Neural progenitor cell (in vitro differentiated cells): ENCODE measurements around the gene CERS4. TPM values are rescaled to one million over a fixed set of nuclear protein-coding genes. Genes with fewer than 3 reads are reported as not detected.
"Not testable (repeated sequence)": the region's sequence is repeated elsewhere in the genome, so short reads cannot be mapped to it uniquely, and the experiment has no call there.

Experiments
- DNase-seq: peaks from one replicate; pipeline ENCODE4 v3.0.0-alpha.2; 2016; ENCODE audit warnings: low spot score
- H2AFZ ChIP-seq: fragments of 200-600 bp; sonication (generic); replicated peaks from 2 replicates; pipeline ENCODE4 v1.6.1; 2016; ENCODE audit warnings: antibody characterized with exemption
- H3F3A ChIP-seq: fragments of 200-600 bp; sonication (generic); 2 replicates; pipeline ENCODE4 v1.6.1; 2016; ENCODE audit warnings: antibody characterized with exemption, low read depth
- H3K27ac ChIP-seq: fragments of 200-600 bp; sonication (generic); 2 replicates; pipeline ENCODE4 v1.5.1; 2016; ENCODE audit warnings: mild to moderate bottlenecking
- H3K27me3 ChIP-seq: fragments of 200-600 bp; sonication (generic); 2 replicates; pipeline ENCODE4 v1.6.1; 2016; ENCODE audit warnings: mild to moderate bottlenecking, moderate library complexity
- H3K36me3 ChIP-seq: fragments of 200-600 bp; sonication (generic); 2 replicates; pipeline ENCODE4 v1.5.1; 2016
- H3K4me1 ChIP-seq: fragments of 200-600 bp; sonication (generic); 2 replicates; pipeline ENCODE4 v1.6.1; 2016; ENCODE audit warnings: mixed run types
- H3K4me2 ChIP-seq: fragments of 200-600 bp; sonication (generic); 2 replicates; pipeline ENCODE4 v1.6.1; 2016
- H3K4me3 ChIP-seq: fragments of 200-600 bp; sonication (generic); 2 replicates; pipeline ENCODE4 v1.5.1; 2016
- H3K79me2 ChIP-seq: fragments of 200-600 bp; sonication (generic); 2 replicates; pipeline ENCODE4 v1.6.1; 2016; ENCODE audit warnings: low read depth
- H3K9ac ChIP-seq: fragments of 200-600 bp; sonication (generic); 2 replicates; pipeline ENCODE4 v1.6.1; 2016
- H3K9me3 ChIP-seq: fragments of 200-600 bp; sonication (generic); 2 replicates; pipeline ENCODE4 v1.5.1; 2016; ENCODE audit warnings: low read depth
- H4K20me1 ChIP-seq: fragments of 200-600 bp; sonication (generic); 2 replicates; pipeline ENCODE4 v1.6.1; 2016; ENCODE audit warnings: low read depth
- H3K27ac Mint-ChIP-seq: 3 replicates; pipeline ENCODE4 v1.8.0; 2021; ENCODE audit warnings: mixed read lengths
- H3K27me3 Mint-ChIP-seq: 2 replicates; pipeline ENCODE4 v1.8.0; 2022; ENCODE audit warnings: low read depth, mild to moderate bottlenecking, inconsistent platforms, moderate library complexity, mixed read lengths; ENCODE audit not compliant: insufficient read depth
- H3K36me3 Mint-ChIP-seq: 3 replicates; pipeline ENCODE4 v1.8.0; 2021; ENCODE audit warnings: mixed read lengths
- H3K4me1 Mint-ChIP-seq: 3 replicates; pipeline ENCODE4 v1.8.0; 2021; ENCODE audit warnings: mixed read lengths
- H3K4me3 Mint-ChIP-seq: 3 replicates; pipeline ENCODE4 v1.8.0; 2021; ENCODE audit warnings: mild to moderate bottlenecking, moderate library complexity, mixed read lengths
- H3K9me3 Mint-ChIP-seq: 3 replicates; pipeline ENCODE4 v1.8.0; 2020; ENCODE audit warnings: mixed read lengths
- CTCF ChIP-seq: fragments of 200-600 bp; sonication (generic); IDR thresholded peaks from 2 replicates; pipeline ENCODE4 v1.5.1; 2017; ENCODE audit warnings: antibody characterized with exemption, mild to moderate bottlenecking
- EZH2 ChIP-seq: fragments of 200-600 bp; sonication (generic); IDR thresholded peaks from 2 replicates; pipeline ENCODE4 v1.6.1; 2017; ENCODE audit warnings: antibody characterized with exemption, mild to moderate bottlenecking, moderate library complexity
- EZH2phosphoT487 ChIP-seq: fragments of 200-600 bp; sonication (generic); IDR thresholded peaks from 2 replicates; pipeline ENCODE4 v1.6.1; 2017; ENCODE audit warnings: antibody characterized with exemption
- total RNA-seq: library from RNA; depleted of rRNA; stranded (reverse); fragments of >200 nt; gene quantifications from 2 replicates; pipeline ENCODE4 v1.2.3, GENCODE V29; 2015; ENCODE audit warnings: low replicate concordance

Gene CERS4
- total RNA-seq, 1 donor from 2014 or later, result 34.1 TPM

GRCh38 chr19:8214802-8215201 lies 5.6 kb downstream of the CERS4 start:
- DNase-seq, result no peak
- peaks cover 17% of the 10 kb centered on the region for H3F3A ChIP-seq
- Mint-ChIP-seq H3K4me3 (no peak overlapping the region), H3K27ac (no peak overlapping the region), H3K27me3 (peaks cover 4% of the 10 kb centered on the region), H3K36me3 (peaks cover 1% of the 10 kb centered on the region), H3K9me3 (no peaks in the 10 kb centered on the region), H3K4me1 (peaks cover 19% of the 10 kb centered on the region)
- peaks cover 70% of the 10 kb centered on the region for H3K79me2 ChIP-seq
- H3K27me3 ChIP-seq, result no peaks in the 10 kb centered on the region
- TF ChIP-seq EZH2, result no peak
- H3K9me3 ChIP-seq, result no peaks in the 10 kb centered on the region
- peaks cover 6% of the 10 kb centered on the region for H3K4me1 ChIP-seq
- no peak overlapping the region for H3K9ac ChIP-seq
- H3K4me3 ChIP-seq, result no peak overlapping the region
- H4K20me1 ChIP-seq, result peaks cover 61% of the 10 kb centered on the region
- H3K36me3 ChIP-seq, result no peaks in the 10 kb centered on the region
- H2AFZ ChIP-seq, result no peak overlapping the region
- H3K27ac ChIP-seq, result no peak overlapping the region
- H3K4me2 ChIP-seq, result no peak overlapping the region

DNA sequence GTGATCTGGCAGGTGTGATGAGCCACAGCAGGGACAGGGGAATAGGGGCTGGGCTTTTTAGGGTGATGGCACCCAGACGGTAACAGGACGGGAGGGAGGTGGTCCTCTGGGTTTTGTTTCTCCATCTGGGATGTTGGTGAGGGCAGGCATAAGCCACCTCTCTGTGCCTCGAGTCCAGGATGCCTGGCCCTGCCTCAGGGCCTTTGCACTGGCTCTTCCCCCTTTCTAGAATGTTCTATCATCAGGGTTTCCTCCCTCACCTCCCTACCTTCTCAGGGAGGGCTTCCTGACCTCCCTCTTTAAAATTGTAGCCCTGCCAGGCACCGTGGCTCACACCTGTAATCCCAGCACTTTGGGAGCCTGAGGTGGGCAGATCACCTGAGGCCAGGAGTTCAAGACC lies 6.6 kb downstream of the CERS4 start:
- TF ChIP-seq EZH2phosphoT487 (no peak), EZH2 (no peak), CTCF (no peak)
- Histone ChIP-seq H3F3A (peaks cover 9% of the 10 kb centered on the region), H2AFZ (no peak overlapping the region), H3K4me1 (no peaks in the 10 kb centered on the region), H3K4me3 (no peak overlapping the region), H3K27ac (no peak overlapping the region), H3K36me3 (no peaks in the 10 kb centered on the region), H3K9ac (no peak overlapping the region), H3K79me2 (peaks cover 61% of the 10 kb centered on the region), H3K9me3 (no peaks in the 10 kb centered on the region), H3K4me2 (no peak overlapping the region), H3K27me3 (no peaks in the 10 kb centered on the region), H4K20me1 (peaks cover 61% of the 10 kb centered on the region)
- DNase-seq, result no peak
- Mint-ChIP-seq H3K27ac (no peak overlapping the region), H3K9me3 (no peaks in the 10 kb centered on the region), H3K4me1 (peaks cover 11% of the 10 kb centered on the region), H3K36me3 (peaks cover 1% of the 10 kb centered on the region), H3K27me3 (peaks cover 4% of the 10 kb centered on the region), H3K4me3 (no peak overlapping the region)

- H3K4me1 Mint-ChIP-seq, result peaks cover 11% of the 10 kb centered on the region
- Histone ChIP-seq H3K79me2 (peaks cover 55% of the 10 kb centered on the region), H3K27ac (no peak overlapping the region), H4K20me1 (peaks cover 59% of the 10 kb centered on the region), H3K9me3 (no peaks in the 10 kb centered on the region), H3K4me1 (no peaks in the 10 kb centered on the region), H3K36me3 (no peaks in the 10 kb centered on the region), H3K4me2 (no peak overlapping the region), H3K27me3 (no peaks in the 10 kb centered on the region), H3K4me3 (no peak overlapping the region), H2AFZ (no peak overlapping the region), H3K9ac (no peak overlapping the region), H3F3A (peaks cover 7% of the 10 kb centered on the region)
- no peak overlapping the region for H3K4me3 Mint-ChIP-seq
- H3K36me3 Mint-ChIP-seq, result peaks cover 1% of the 10 kb centered on the region
- no peaks in the 10 kb centered on the region for H3K9me3 Mint-ChIP-seq
- no peak overlapping the region for H3K27ac Mint-ChIP-seq
- no peak for TF ChIP-seq EZH2
- TF ChIP-seq CTCF, result no peak
- no peak for TF ChIP-seq EZH2phosphoT487
- DNase-seq, result no peak
- peaks cover 4% of the 10 kb centered on the region for H3K27me3 Mint-ChIP-seq
Observed at GRCh38 chr19:8216357-8216756, 7.2 kb downstream of the CERS4 start.

GRCh38 chr19:8218127-8218526 lies 9.0 kb downstream of the CERS4 start:
- not testable (repeated sequence) for H3K9me3 Mint-ChIP-seq, H3K9ac ChIP-seq, H3F3A ChIP-seq, DNase-seq, H3K36me3 Mint-ChIP-seq, H3K4me3 Mint-ChIP-seq, H2AFZ ChIP-seq, H3K27ac Mint-ChIP-seq, H3K4me2 ChIP-seq, H3K27me3 ChIP-seq, H3K4me1 Mint-ChIP-seq, H3K4me3 ChIP-seq, H3K27me3 Mint-ChIP-seq, H3K4me1 ChIP-seq, H3K27ac ChIP-seq, H3K9me3 ChIP-seq, H3K36me3 ChIP-seq
- Histone ChIP-seq H4K20me1 (peaks cover 51% of the 10 kb centered on the region), H3K79me2 (peaks cover 41% of the 10 kb centered on the region)
